Colon (tissue), 2 donors: Measurements from ENCODE around the gene HES3.

Experiments
- FAIRE-seq: peaks from 2 replicates; lab custom pipeline; 2012; peaks lifted over from hg19 to GRCh38; lab: Jason Lieb, UNC
- donor health status: control.
- donor health status: control.

HES3 gene

DNA sequence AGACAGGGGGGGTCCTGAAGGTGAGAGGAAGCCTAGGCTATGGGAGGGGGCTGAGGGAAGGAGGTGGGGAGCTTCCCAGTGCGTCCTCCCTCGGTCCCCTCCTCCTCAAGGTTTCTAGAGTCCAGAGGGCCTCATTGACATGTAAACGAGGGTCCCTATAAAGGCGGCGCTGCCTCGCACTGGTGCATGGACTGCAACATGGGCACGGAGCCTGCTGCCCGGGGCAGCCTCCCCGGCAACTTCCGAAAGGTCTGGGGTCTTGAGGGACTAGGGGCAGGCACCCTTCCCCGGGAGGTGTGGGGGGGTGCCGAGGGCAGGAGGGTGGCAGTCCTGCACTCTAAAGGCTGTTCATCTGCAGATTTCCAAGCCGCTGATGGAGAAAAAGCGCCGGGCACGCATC lies at the start of gene HES3:
TSS of gene HES3 (plus strand) at position 187 of the 400 bp plus-strand sequence. CDS start at position 374, 187 bp downstream.
- FAIRE-seq, result no peak

- FAIRE-seq, result no peak
These were observed 46.1 kb upstream of the HES3 start for GRCh38 chr1:6197746-6198427.

DNA sequence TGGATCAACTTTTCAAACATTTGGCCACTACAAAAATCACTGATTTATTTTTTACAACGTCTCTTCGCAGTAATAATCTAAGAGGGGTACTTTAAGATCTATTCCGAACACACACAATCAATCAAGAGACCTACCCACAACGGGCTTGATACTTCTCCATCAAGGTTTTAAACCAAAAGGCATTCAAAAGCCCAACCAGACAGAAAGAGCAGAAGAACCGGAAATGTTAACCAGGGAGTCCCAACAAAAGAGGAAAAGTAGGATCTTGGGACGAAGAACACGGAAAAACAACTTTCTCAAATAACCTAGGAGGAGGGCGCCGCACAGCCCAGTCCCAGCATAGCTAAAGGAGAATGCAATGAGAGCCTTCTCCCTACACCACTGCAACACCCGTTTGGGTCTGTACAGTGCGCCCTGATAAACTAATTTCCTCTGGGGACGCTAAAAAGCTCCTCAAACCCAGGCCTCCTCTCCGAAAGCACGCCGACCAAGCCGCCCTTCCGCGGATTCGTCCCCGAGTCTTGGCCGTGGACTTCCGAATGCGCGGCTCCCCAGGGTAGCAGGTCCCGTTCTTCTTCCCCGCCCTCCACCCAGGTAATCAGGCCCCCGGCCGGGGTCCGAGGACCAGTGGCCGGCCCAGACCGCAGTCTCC lies 45.2 kb upstream of the HES3 start:
- no peak for FAIRE-seq

DNA sequence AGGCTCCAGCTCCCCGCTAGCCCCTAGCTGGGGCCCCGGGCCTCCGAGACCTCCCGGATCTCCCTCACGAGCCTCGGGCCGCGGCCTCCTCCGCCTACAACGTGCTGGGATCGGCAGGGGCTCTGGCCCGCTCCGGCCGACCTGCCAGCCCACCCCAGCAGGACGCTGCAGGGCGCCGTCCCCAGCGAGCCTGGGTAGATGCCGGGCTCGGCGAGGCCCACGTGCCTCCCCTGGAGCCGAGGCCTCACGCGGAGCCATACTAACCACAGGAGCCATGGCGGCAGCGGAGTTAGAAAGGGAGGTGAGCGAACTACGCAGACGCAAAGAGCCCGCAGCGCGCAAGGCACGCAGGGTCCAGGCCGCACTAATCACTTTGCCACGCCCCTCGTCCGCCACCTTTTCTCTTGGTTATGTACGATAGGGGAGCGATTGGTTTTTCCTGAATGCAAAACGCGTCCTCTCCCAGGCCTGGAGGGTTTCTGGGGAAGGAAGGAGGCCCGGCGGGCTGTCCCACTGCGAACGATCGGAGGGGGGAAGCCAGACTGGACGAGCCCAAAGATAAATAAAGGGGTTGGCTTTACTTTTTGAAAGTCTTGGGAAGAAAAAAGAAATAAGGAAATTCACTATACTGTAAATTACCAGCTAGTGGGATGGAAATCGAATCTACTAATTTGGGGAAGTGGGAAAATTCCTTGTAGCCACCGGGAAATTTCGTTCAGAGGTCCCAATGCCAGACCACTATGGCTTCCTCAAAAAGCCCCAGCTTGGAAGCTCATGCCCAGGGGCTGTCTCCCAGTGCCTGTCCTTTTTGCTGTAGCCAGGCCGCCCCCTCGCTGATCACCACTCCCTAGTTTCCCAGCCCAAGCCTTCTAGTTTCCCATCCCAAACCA lies 44.4 kb upstream of the HES3 start, which contains the start of gene RPL22:
TSS of gene RPL22 (minus strand) at position 298 of the 890 bp plus-strand sequence. CDS start at position 276, 22 bp downstream.
- peak; percentile 75 for FAIRE-seq

GRCh38 chr1:6200188-6200809 lies 43.7 kb upstream of the HES3 start:
- no peak for FAIRE-seq

DNA sequence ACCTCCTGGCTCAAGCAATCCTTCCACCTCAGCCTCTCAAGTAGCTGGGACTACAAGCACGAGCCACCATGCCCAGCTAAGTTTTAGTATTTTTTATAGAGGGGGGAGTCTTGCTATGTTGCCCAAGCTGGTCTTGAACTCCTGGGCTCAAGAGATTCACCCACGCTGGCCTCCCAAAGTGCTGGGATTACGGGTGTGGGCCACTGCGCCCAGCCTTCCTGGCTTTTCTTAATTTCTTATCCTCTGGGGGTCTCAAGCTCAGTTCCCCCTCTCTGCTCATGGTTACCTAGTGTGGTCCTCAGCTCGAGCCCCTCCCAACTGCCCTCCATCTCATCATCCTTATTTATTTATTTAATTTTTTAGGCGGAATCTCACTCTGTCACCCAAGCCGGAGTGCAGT lies 41.7 kb upstream of the HES3 start:
- FAIRE-seq, result no peak

GRCh38 chr1:6205849-6206519 lies 38.0 kb upstream of the HES3 start, which contains the start of gene RNF207:
RNF207 (plus strand) TSS chr1:6206119; CDS start chr1:6206536, 417 bp downstream.
- FAIRE-seq, result no peak

GRCh38 chr1:6206520-6206855 lies 37.5 kb upstream of the HES3 start:
- no peak for FAIRE-seq

DNA sequence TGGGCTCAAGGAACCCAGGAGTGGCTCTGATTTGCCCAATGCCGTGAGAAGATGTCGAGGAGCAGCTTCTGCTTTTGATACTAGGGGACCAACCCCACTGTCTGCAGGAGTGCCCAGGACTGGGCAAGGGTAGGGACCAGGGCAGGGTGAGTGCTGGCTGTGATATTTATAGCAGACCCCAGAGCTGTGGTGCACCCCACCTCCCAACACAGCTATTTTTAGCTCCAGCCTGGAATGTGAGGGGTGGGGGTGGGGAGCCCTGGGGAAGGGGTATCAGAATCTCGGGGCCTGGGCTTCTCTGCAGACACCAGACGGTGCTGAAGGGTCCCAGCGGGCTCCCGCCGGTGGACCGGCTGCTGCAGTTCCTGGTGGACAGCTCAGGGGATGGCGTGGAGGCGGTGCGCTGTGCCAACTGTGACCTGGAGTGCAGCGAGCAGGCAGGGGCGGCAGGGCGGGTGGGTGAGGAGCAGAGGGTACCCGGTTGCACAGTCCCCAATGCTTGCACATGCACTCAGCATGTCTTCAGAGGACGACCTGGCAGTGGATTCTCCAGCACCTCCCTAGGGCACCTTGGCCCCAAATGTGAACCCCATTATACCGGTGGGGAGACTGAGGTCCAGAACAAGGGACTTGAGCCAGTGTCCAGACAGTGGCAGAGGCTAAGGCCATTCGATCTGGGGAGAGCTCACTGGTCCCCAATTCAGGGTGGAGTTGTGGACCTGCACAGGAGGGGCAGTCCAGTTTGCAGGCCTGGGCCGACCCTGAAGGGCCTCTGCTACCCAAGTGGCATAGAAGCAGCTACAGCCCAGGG lies 36.7 kb upstream of the HES3 start:
- FAIRE-seq, result no peak

DNA sequence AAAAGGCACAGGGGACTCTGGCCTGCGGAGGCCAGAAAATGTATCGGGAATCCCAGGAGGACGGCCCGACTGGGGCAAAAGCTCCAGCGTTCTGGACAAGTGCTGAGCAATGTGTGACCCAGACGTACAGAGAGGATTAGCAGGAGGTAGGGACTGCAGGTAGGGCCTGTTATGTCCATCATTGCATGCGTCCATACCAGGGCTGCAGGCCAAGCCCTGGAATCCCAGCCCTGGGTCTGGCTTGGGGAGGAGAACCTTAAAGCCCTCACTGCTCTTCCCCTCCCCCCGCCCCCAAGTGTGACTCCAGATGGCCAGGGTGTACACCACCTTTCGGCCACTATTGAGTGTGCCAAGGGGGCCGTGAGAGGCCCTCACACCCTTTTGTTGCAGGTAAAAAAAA lies 36.1 kb upstream of the HES3 start:
- FAIRE-seq, result no peak

GRCh38 chr1:6208723-6209660 lies 35.0 kb upstream of the HES3 start:
- no peak for FAIRE-seq

DNA sequence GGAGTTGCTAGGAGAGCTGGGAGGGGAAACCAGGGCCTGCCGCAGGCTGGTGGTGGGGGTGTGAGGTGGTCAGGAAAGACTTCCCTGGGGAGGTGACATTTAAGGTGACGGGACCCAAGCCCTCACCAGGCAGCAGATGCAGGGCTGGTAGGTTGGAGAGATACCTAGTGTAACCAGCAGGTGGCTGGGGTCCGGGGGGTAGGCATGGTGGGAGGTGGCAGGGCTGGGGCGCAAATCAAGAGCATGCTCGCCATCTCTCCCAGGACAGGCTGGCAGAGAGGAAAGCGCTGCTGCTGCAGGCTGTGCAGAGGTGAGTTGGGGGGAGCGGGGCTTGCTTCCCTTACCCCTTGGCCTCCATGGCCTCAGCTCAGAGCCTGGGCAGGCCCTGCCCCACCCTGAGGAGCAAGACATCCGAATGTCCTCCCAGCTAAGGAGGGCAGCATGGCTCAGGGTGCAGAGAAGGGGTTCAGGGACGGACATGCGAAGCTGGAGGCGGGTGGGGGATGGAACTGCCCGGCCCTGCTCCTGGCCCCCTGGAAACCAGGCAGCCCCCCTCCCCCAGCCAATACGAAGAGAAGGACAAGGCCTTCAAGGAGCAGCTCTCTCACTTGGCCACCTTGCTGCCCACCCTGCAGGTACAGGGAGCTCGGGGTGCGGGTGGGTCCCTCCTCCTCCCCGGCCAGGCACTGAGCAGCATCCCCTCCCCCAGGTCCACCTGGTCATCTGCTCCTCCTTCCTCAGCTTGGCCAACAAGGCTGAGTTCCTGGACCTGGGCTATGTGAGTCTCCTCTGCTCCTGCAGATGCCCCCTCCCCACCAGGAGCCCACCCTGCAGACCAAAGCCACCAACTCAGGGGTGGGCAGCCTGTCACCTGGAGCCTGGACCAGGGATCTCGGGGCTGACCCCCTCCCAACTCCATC lies 34.1 kb upstream of the HES3 start:
- no peak for FAIRE-seq

- FAIRE-seq, result no peak
These were observed 33.2 kb upstream of the HES3 start for GRCh38 chr1:6210591-6211355.

- FAIRE-seq, result no peak
These were observed 32.2 kb upstream of the HES3 start for GRCh38 chr1:6211731-6212130.

- FAIRE-seq, result no peak
These were observed 31.6 kb upstream of the HES3 start for GRCh38 chr1:6212193-6212959.

- FAIRE-seq, result no peak
These were observed 25.4 kb upstream of the HES3 start for GRCh38 chr1:6218375-6219164.
